Fibroblast of lung (primary cell): ENCODE results near the gene SPACA9. TPM values are rescaled to one million over a fixed set of nuclear protein-coding genes. Genes with fewer than 3 reads are reported as not detected.

Source experiments
- DNase-seq, 2 donors: peaks; one replicate each; pipeline versions ENCODE4 v3.0.0 to v3.0.0-alpha.2; 2010; ENCODE audit warnings: low read depth in 2 of 2
- H2AFZ ChIP-seq: 2 replicates; pipeline ENCODE4 v1.5.1; 2012; ENCODE audit warnings: low read length, control low read depth, inconsistent platforms
- H3K27ac ChIP-seq: 2 replicates; pipeline ENCODE4 v1.5.1; 2011; ENCODE audit warnings: low read length, control low read depth; ENCODE audit not compliant: insufficient read depth
- H3K27me3 ChIP-seq: 2 replicates; pipeline ENCODE4 v1.5.1; 2011; ENCODE audit warnings: mild to moderate bottlenecking, low read length; ENCODE audit not compliant: control insufficient read depth, insufficient read depth
- H3K36me3 ChIP-seq: 2 replicates; pipeline ENCODE4 v1.5.1; 2011; ENCODE audit warnings: low read length; ENCODE audit not compliant: control insufficient read depth, insufficient read depth
- H3K4me1 ChIP-seq: 2 replicates; pipeline ENCODE4 v1.5.1; 2011; ENCODE audit warnings: low read length; ENCODE audit not compliant: control insufficient read depth, insufficient read depth; ENCODE audit errors: extremely low read depth
- H3K4me2 ChIP-seq: 2 replicates; pipeline ENCODE4 v1.5.1; 2011; ENCODE audit warnings: low read length, control low read depth; ENCODE audit not compliant: insufficient read depth; ENCODE audit errors: extremely low read depth
- H3K4me3 ChIP-seq, 4 experiments: fragments of 200-600 bp in 1 of 4; sonication (generic) in 1 of 4; replicated peaks in 1 of 4; 2 replicates each; pipeline ENCODE4 v1.5.1; 2011 to 2016; ENCODE audit warnings: low read length in 4 of 4, low read depth in 3 of 4, mild to moderate bottlenecking in 3 of 4, control low read depth in 2 of 4, inconsistent platforms in 1 of 4, mixed read lengths in 1 of 4; ENCODE audit not compliant: insufficient read depth in 1 of 4; ENCODE audit errors: control extremely low read depth in 1 of 4
- H3K79me2 ChIP-seq: 2 replicates; pipeline ENCODE4 v1.5.1; 2012; ENCODE audit warnings: mild to moderate bottlenecking, low read length, inconsistent platforms; ENCODE audit not compliant: control insufficient read depth, insufficient read depth
- H3K9ac ChIP-seq: 2 replicates; pipeline ENCODE4 v1.5.1; 2011; ENCODE audit warnings: mild to moderate bottlenecking, low read length, control low read depth; ENCODE audit not compliant: insufficient read depth
- H3K9me3 ChIP-seq: 2 replicates; pipeline ENCODE4 v1.5.1; 2012; ENCODE audit warnings: low read depth, low read length; ENCODE audit not compliant: control insufficient read depth, insufficient read depth
- H4K20me1 ChIP-seq: 2 replicates; pipeline ENCODE4 v1.5.1; 2011; ENCODE audit warnings: low read length; ENCODE audit not compliant: control insufficient read depth, insufficient read depth; ENCODE audit errors: extremely low read depth
- CTCF ChIP-seq, 2 donors: IDR thresholded peaks in 1 of 2; conservative IDR thresholded peaks in 1 of 2; 1 replicate in 1 of 2; 2 replicates in 1 of 2; pipeline ENCODE4 v1.5.1; 2011 to 2012; ENCODE audit warnings: low read length in 2 of 2, control low read depth in 1 of 2, inconsistent platforms in 1 of 2, low read depth in 1 of 2, mild to moderate bottlenecking in 1 of 2
- EZH2 ChIP-seq: IDR thresholded peaks from 2 replicates; pipeline ENCODE4 v1.5.1; 2012; ENCODE audit warnings: low read length, control low read depth, mild to moderate bottlenecking; ENCODE audit errors: missing control alignments
- polyA plus RNA-seq, 2 donors: library from polyadenylated mRNA; depleted of rRNA in 1 of 2; stranded (reverse) in 1 of 2; unstranded in 1 of 2; fragments of >200 nt; gene quantifications; 2 replicates each; pipeline ENCODE4 v1.2.1, GENCODE V29; 2011 to 2012; ENCODE audit warnings: missing spikeins in 1 of 2
- total RNA-seq: library from RNA; depleted of rRNA; stranded (reverse); fragments of >200 nt; gene quantifications from 2 replicates; pipeline ENCODE4 v1.2.1, GENCODE V29; 2014

The SPACA9 gene
- total and polyA plus RNA-seq, 2 donors (not counting 1 experiment from before 2014, with no cell fraction given) = 4.3 to 4.4 TPM

- Histone ChIP-seq H3K79me2 (no peaks in the 10 kb centered on the region), H4K20me1 (no peaks in the 10 kb centered on the region), H3K4me1 (no peaks in the 10 kb centered on the region), H3K4me3 (no peak overlapping the region), H3K27ac (no peak overlapping the region), H3K4me2 (no peak overlapping the region), H2AFZ (no peak overlapping the region), H3K9me3 (no peaks in the 10 kb centered on the region), H3K9ac (no peak overlapping the region), H3K36me3 (peaks cover 16% of the 10 kb centered on the region), H3K27me3 (no peaks in the 10 kb centered on the region)
- no peak for DNase-seq
- TF ChIP-seq CTCF (conservative IDR thresholded peaks at IDR 0.05 in 1 of 2, IDR thresholded peaks at IDR 0.05 in 1 of 2; ENCODE audit: low read depth in 1 of 2, low read length in 2 of 2) (no peak), EZH2 (no peak)
Measured at GRCh38 chr9:132903574-132904492, 25.1 kb downstream of the SPACA9 start.

GRCh38 chr9:132905726-132906125 is 27.0 kb downstream of the SPACA9 start:
- Histone ChIP-seq H3K4me3 (no peak overlapping the region), H3K4me2 (no peak overlapping the region), H3K36me3 (peaks cover 17% of the 10 kb centered on the region), H3K27ac (no peak overlapping the region), H3K9ac (no peak overlapping the region), H3K79me2 (no peaks in the 10 kb centered on the region), H3K27me3 (no peaks in the 10 kb centered on the region), H3K4me1 (no peaks in the 10 kb centered on the region), H3K9me3 (no peaks in the 10 kb centered on the region), H4K20me1 (no peaks in the 10 kb centered on the region), H2AFZ (no peak overlapping the region)
- no peak for DNase-seq
- no peak for TF ChIP-seq CTCF (conservative IDR thresholded peaks at IDR 0.05 in 1 of 2, IDR thresholded peaks at IDR 0.05 in 1 of 2; ENCODE audit: low read depth in 1 of 2, low read length in 2 of 2)
- TF ChIP-seq EZH2 = no peak

- Histone ChIP-seq H3K27me3 (no peaks in the 10 kb centered on the region), H4K20me1 (no peaks in the 10 kb centered on the region), H3K4me1 (no peaks in the 10 kb centered on the region), H3K36me3 (peaks cover 15% of the 10 kb centered on the region), H3K9me3 (no peaks in the 10 kb centered on the region), H3K79me2 (no peaks in the 10 kb centered on the region), H3K27ac (no peak overlapping the region), H3K9ac (no peak overlapping the region), H3K4me2 (no peak overlapping the region), H3K4me3 (no peak overlapping the region), H2AFZ (no peak overlapping the region)
- DNase-seq = no peak
- no peak for TF ChIP-seq CTCF (conservative IDR thresholded peaks at IDR 0.05 in 1 of 2, IDR thresholded peaks at IDR 0.05 in 1 of 2; ENCODE audit: low read depth in 1 of 2, low read length in 2 of 2)
Measured at GRCh38 chr9:132908635-132909034, 29.9 kb downstream of the SPACA9 start.
